ENCODE data around the gene OR3A2. TPM values are rescaled to one million over a fixed set of nuclear protein-coding genes. Genes with fewer than 3 reads are reported as not detected.
"Not testable (repeated sequence)": the region's sequence is repeated elsewhere in the genome, so short reads cannot be mapped to it uniquely, and the experiment has no call there.

OR3A2 gene
- total and polyA plus RNA-seq, 2 donors from 2014 or later = 1.1 TPM; not detected in 1

DNA sequence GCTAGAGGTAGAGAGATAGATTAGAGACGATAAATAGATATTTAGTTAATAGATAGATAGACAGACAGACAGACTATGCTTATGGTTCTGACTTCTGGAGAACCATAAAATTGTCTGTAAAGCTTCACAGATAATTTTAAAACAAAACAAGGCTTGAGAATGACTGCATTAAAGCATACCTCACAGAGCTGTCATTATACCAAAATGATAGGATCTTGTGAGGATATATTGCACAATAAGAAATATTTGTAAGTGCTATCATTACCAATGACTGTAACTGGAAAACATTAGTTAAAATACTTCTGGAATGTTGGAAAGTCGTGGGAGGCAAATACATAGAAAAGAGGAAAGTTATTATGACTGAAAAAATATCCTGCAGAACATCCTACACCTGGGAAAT, 15.7 kb upstream of the OR3A2 start:
- Histone ChIP-seq H3K4me3 (ENCODE audit: low read length in 3 of 3) (no peak overlapping the region), H3K27me3 (ENCODE audit: control insufficient read depth, insufficient read depth, low read length) (no peaks in the 10 kb centered on the region), H3K27ac (ENCODE audit: low read depth in 2 of 2, low read length in 2 of 2) (no peak overlapping the region), H3K9ac (ENCODE audit: low read length in 3 of 3) (no peak overlapping the region), H3K36me3 (ENCODE audit: control insufficient read depth in 2 of 3, insufficient read depth in 3 of 3, low read length in 3 of 3) (no peaks in the 10 kb centered on the region), H3K4me1 (ENCODE audit: control insufficient read depth in 2 of 3, insufficient read depth in 2 of 3, low read depth in 1 of 3, low read length in 3 of 3) (no peaks in the 10 kb centered on the region), H3K9me3 (ENCODE audit: control insufficient read depth in 2 of 3, insufficient read depth in 1 of 3, low read length in 3 of 3) (peaks cover 0 to 4% (median 0%) of the 10 kb centered on the region in 3 donors)
- no peak for DNase-seq
- intact Hi-C loops (cut with DNase I) = no loop called here
- no peak for TF ChIP-seq CTCF (IDR thresholded peaks at IDR 0.05; ENCODE audit: borderline replicate concordance, extremely low read depth, insufficient read depth)
- FAIRE-seq = no peak

- Histone ChIP-seq H3K27ac (ENCODE audit: low read depth in 2 of 2, low read length in 2 of 2) (no peak overlapping the region), H3K9me3 (ENCODE audit: control insufficient read depth in 2 of 3, insufficient read depth in 1 of 3, low read length in 3 of 3) (no peaks in the 10 kb centered on the region), H3K36me3 (ENCODE audit: control insufficient read depth in 2 of 3, insufficient read depth in 3 of 3, low read length in 3 of 3) (no peaks in the 10 kb centered on the region), H3K4me3 (ENCODE audit: low read length in 3 of 3) (no peak overlapping the region), H3K4me1 (ENCODE audit: control insufficient read depth in 2 of 3, insufficient read depth in 2 of 3, low read depth in 1 of 3, low read length in 3 of 3) (no peaks in the 10 kb centered on the region), H3K27me3 (ENCODE audit: control insufficient read depth, insufficient read depth, low read length) (no peaks in the 10 kb centered on the region), H3K9ac (ENCODE audit: low read length in 3 of 3) (no peak overlapping the region)
- FAIRE-seq = no peak
- no peak for TF ChIP-seq CTCF (IDR thresholded peaks at IDR 0.05; ENCODE audit: borderline replicate concordance, extremely low read depth, insufficient read depth)
- intact Hi-C loops (cut with DNase I) = no loop called here
- DNase-seq = no peak
These were observed 13.9 kb upstream of the OR3A2 start for GRCh38 chr17:3400055-3400454.

- no peak within 1 kb of the TSS for H3K27ac ChIP-seq (ENCODE audit: low read depth in 2 of 2, low read length in 2 of 2)
- H3K4me1 ChIP-seq (ENCODE audit: control insufficient read depth in 2 of 3, insufficient read depth in 2 of 3, low read depth in 1 of 3, low read length in 3 of 3) = no peaks in the 10 kb centered on the region
- FAIRE-seq = no peak
- no peaks in the 10 kb centered on the region for H3K36me3 ChIP-seq (ENCODE audit: control insufficient read depth in 2 of 3, insufficient read depth in 3 of 3, low read length in 3 of 3)
- H3K9ac ChIP-seq (ENCODE audit: low read length in 3 of 3) = no peak within 1 kb of the TSS
- intact Hi-C loops (cut with DNase I) = no loop called here
- no peak for DNase-seq
- H3K27me3 ChIP-seq (ENCODE audit: control insufficient read depth, insufficient read depth, low read length) = no peaks in the 10 kb centered on the region
- no peak within 1 kb of the TSS for H3K4me3 ChIP-seq (ENCODE audit: low read length in 3 of 3)
- H3K9me3 ChIP-seq (ENCODE audit: control insufficient read depth in 2 of 3, insufficient read depth in 1 of 3, low read length in 3 of 3) = no peaks in the 10 kb centered on the region
- TF ChIP-seq CTCF (IDR thresholded peaks at IDR 0.05; ENCODE audit: borderline replicate concordance, extremely low read depth, insufficient read depth) = no peak
These were observed 12.2 kb upstream of the OR3A2 start, which contains the start of gene OR1E1 for GRCh38 chr17:3398310-3398709. Gene OR1E1, minus strand, starts transcription at chr17:3398410. Its CDS starts 0 bp downstream, at chr17:3398410.

DNA sequence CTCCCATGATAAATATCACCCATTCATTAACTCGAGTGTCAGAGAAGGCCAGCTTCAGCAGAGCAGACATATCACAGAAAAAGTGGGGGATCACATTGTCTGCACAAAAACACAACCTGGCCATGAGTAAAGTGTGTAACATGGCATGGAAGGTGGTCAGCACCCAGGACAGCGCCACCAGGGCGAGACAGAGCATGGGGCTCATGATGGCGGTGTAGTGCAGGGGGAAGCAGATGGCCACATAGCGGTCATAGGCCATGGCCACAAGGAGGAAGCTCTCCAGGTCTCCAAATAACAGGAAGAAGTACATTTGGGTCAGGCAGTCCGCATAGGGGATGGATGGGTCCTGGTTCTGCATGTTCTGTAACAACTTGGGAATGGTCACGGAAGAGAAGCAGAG, 11.7 kb upstream of the OR3A2 start:
- H3K9me3 ChIP-seq (ENCODE audit: control insufficient read depth in 2 of 3, insufficient read depth in 1 of 3, low read length in 3 of 3); H3K9ac ChIP-seq (ENCODE audit: low read length in 3 of 3); H3K27me3 ChIP-seq (ENCODE audit: control insufficient read depth, insufficient read depth, low read length); FAIRE-seq; H3K27ac ChIP-seq (ENCODE audit: low read depth in 2 of 2, low read length in 2 of 2); H3K4me1 ChIP-seq (ENCODE audit: control insufficient read depth in 2 of 3, insufficient read depth in 2 of 3, low read depth in 1 of 3, low read length in 3 of 3); H3K36me3 ChIP-seq (ENCODE audit: control insufficient read depth in 2 of 3, insufficient read depth in 3 of 3, low read length in 3 of 3); H3K4me3 ChIP-seq (ENCODE audit: low read length in 3 of 3); intact Hi-C loops (cut with DNase I): not testable (repeated sequence)
- peak in 1 of 5 donors; percentile 28 for DNase-seq

Data from kidney (tissue), 14 donors.